Left ventricle myocardium inferior (tissue), 1 donor: ENCODE measurements around the gene SACM1L. TPM values are rescaled to one million over a fixed set of nuclear protein-coding genes. Genes with fewer than 3 reads are reported as not detected.
"Not testable (repeated sequence)": the region's sequence is repeated elsewhere in the genome, so short reads cannot be mapped to it uniquely, and the experiment has no call there.

ENCODE experiments used
- DNase-seq: peaks from one replicate; pipeline ENCODE4 v3.0.0-alpha.2; 2020
- H3K27ac ChIP-seq: fragments of 200-600 bp; replicated peaks from 2 replicates; pipeline ENCODE4 v1.8.0; 2021
- H3K27me3 ChIP-seq: fragments of 200-600 bp; 2 replicates; pipeline ENCODE4 v1.8.0; 2021; ENCODE audit warnings: low read depth
- H3K36me3 ChIP-seq: fragments of 200-600 bp; 2 replicates; pipeline ENCODE4 v1.8.0; 2021
- H3K4me1 ChIP-seq: fragments of 200-600 bp; 2 replicates; pipeline ENCODE4 v1.8.0; 2021
- H3K4me3 ChIP-seq: fragments of 200-600 bp; 2 replicates; pipeline ENCODE4 v1.8.0; 2021; ENCODE audit warnings: mild to moderate bottlenecking, moderate library complexity
- H3K9me3 ChIP-seq: fragments of 200-600 bp; replicated peaks from 2 replicates; pipeline ENCODE4 v1.8.0; 2021
- intact Hi-C: fragments of 100-400 bp; cut with micrococcal nuclease; formaldehyde crosslinking; loops from one replicate; pipeline ENCODE4 v1.11.0; 2022
- total RNA-seq: library from RNA; stranded (reverse); fragmentation: NEBNext Ultra II Directional; extraction: Animal tissue kit (Norgen Biotek cat#: 25700); gene quantifications from one replicate; pipeline ENCODE4 v1.2.1, GENCODE V29; 2021
- TF ChIP-seq, protein P1 (sequence below): fragments of 200-600 bp; IDR thresholded peaks from 2 replicates; pipeline ENCODE4 v1.8.0; 2021; ENCODE audit warnings: antibody characterized with exemption, mild to moderate bottlenecking, borderline replicate concordance
- donor health status: DM: no; HTN: yes; CAD: no; lungs with severe emphysema.

The SACM1L gene
- total RNA-seq, 1 donor from 2014 or later: 20.9 TPM

DNA sequence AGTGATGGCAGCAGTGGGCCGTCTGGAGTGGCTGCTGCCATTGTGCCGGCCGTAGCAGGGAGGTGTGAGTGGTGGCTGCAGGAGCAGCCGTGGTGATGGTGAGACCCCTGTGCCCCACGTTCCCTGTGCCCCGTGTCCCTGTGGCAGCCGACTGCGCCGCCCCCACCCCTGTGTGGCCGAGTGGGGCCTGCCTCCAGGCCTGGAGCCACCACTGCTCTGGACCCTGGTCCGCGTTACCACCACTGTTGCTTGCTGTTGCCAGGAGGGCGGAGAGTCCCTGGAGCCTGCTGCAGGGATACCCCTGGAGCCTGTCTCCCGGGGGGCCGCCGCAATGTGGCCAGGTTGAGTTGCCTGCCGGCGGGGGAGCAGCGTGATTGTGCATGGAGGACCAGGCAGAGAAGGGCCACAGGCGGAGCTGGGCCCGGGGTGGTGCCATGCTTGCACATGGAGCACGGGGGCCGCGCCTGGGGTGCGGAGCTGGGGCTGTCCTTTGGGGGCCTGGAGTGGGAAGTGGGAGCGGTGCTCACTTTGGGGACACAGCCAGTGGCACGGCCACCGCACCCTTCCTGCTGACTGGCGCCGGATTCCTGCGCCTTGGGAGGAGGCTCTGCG lies 57.1 kb downstream of the SACM1L start:
- no peak overlapping the region for H3K4me3 ChIP-seq
- peaks cover 64% of the 10 kb centered on the region for H3K36me3 ChIP-seq
- no peak overlapping the region for H3K27ac ChIP-seq
- DNase-seq: no peak
- no peaks in the 10 kb centered on the region for H3K9me3 ChIP-seq
- H3K4me1 ChIP-seq: no peaks in the 10 kb centered on the region
- intact Hi-C loops: no loop called here
- no peaks in the 10 kb centered on the region for H3K27me3 ChIP-seq
- TF ChIP-seq, protein P1, sequence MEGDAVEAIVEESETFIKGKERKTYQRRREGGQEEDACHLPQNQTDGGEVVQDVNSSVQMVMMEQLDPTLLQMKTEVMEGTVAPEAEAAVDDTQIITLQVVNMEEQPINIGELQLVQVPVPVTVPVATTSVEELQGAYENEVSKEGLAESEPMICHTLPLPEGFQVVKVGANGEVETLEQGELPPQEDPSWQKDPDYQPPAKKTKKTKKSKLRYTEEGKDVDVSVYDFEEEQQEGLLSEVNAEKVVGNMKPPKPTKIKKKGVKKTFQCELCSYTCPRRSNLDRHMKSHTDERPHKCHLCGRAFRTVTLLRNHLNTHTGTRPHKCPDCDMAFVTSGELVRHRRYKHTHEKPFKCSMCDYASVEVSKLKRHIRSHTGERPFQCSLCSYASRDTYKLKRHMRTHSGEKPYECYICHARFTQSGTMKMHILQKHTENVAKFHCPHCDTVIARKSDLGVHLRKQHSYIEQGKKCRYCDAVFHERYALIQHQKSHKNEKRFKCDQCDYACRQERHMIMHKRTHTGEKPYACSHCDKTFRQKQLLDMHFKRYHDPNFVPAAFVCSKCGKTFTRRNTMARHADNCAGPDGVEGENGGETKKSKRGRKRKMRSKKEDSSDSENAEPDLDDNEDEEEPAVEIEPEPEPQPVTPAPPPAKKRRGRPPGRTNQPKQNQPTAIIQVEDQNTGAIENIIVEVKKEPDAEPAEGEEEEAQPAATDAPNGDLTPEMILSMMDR: no peak

DNA sequence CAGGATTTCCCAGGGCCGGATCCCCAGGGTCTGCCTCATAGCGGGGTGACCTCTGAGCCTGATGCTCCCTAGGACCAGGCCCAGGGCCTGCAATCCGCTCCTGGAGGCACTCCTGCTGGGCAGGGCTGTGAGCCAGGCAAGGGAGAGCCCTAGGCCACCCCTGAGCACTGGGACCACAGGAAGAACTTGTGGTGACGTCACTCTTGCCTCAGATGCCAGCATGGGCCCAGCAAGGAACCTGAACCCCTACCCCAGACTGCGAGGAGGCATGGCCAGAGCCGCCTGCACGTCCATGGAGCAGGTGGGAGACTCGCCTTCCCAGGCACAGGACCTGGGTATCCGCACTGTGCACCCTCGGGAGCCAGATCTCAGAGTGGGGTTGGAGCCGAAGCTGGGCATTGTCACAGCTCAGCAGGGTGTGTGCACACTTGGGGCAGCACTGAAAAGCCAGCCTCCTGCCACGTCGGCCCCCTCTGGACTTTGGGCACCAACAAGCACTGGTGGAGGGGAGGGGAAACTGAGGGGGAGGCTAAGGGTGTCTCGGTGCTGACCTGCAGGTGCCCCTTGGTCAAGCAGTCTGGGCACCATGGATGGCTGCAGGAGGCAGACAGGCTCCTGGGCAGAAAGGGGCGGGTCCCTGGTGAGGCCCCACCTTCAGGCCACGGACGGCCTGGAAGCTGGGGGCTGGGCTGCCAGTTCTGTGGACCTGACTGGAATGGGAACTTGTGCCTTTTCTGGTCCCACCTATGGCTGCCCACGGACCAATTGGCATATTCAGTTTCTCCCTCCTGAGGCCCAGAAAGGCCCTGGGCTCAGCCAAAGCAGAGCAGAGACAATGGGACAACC lies 57.8 kb downstream of the SACM1L start:
- DNase-seq: no peak
- Histone ChIP-seq H3K27ac (no peak overlapping the region), H3K4me3 (no peak overlapping the region), H3K36me3 (peaks cover 56% of the 10 kb centered on the region), H3K4me1 (no peaks in the 10 kb centered on the region), H3K9me3 (no peaks in the 10 kb centered on the region), H3K27me3 (no peaks in the 10 kb centered on the region)
- TF ChIP-seq, protein P1: no peak
- intact Hi-C loops: no loop called here

- Histone ChIP-seq H3K27ac (no peak overlapping the region), H3K4me1 (no peaks in the 10 kb centered on the region), H3K9me3 (no peaks in the 10 kb centered on the region), H3K36me3 (peaks cover 48% of the 10 kb centered on the region), H3K4me3 (no peak overlapping the region), H3K27me3 (no peaks in the 10 kb centered on the region)
- no peak for DNase-seq
- TF ChIP-seq, protein P1: no peak
- intact Hi-C loops: no loop called here
Measured at GRCh38 chr3:45748068-45748467, 58.9 kb downstream of the SACM1L start.

DNA sequence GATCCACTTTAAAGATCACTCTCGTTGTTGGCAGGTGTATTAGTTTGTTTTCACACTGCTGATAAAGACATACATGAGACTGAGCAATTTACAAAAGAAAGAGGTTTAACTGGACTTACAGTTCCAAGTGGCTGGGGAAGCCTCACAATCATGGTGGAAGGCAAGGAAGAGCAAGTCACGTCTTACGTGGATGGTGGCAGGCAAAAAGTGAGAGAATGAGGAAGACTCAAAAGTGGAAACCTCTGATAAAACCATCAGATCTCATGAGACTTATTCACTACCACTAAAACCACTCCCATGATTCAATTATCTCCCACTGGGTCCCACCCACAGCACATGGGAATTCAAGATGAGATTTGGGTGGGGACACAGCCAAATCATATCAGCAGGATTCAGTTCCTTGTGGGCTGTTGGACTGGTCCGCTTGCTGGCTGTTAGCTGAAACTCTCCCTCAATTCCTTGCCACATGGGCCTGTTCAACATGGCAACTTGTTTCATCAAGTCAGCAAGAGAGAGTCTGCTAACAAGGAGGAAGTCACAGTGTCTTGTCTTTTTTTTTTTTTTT lies 59.9 kb downstream of the SACM1L start:
- H3K4me1 ChIP-seq, H3K9me3 ChIP-seq, intact Hi-C loops: not testable (repeated sequence)

GRCh38 chr3:45749880-45750279 lies 60.7 kb downstream of the SACM1L start:
- Histone ChIP-seq H3K4me1 (no peaks in the 10 kb centered on the region), H3K27ac (no peak overlapping the region), H3K27me3 (no peaks in the 10 kb centered on the region), H3K36me3 (peaks cover 33% of the 10 kb centered on the region), H3K4me3 (no peak overlapping the region), H3K9me3 (no peaks in the 10 kb centered on the region)
- intact Hi-C loops: loop anchor here (10.0 kb wide), 1 partner anchor 325 kb away; no protein-coding TSS in a partner anchor
- no peak for DNase-seq
- TF ChIP-seq, protein P1: no peak

More for the DNA sequence above, 59.9 kb downstream of the SACM1L start:
- H3K27ac ChIP-seq, H3K4me3 ChIP-seq, H3K27me3 ChIP-seq, DNase-seq: not testable (repeated sequence)
- H3K36me3 ChIP-seq: peaks cover 40% of the 10 kb centered on the region
